Subcutaneous adipose tissue (tissue), 4 donors: Measurements from ENCODE around the gene CMIP. TPM values are rescaled to one million over a fixed set of nuclear protein-coding genes. Genes with fewer than 3 reads are reported as not detected.

Experiments used
- total RNA-seq, 4 donors: library from RNA; depleted of rRNA; stranded (reverse); fragments of >200 nt; gene quantifications; one replicate each; pipeline ENCODE4 v1.1.0, GENCODE V29; 2016
- TF ChIP-seq, protein P1 (sequence below): fragments of 450-650 bp; IDR thresholded peaks from one replicate; pipeline ENCODE4 v1.5.1; 2016; ENCODE audit warnings: low read depth, mild to moderate bottlenecking, control low read depth, antibody characterized with exemption, moderate library complexity

Gene CMIP
- total RNA-seq, 4 donors from 2014 or later, result 19.9 to 40.3 (median 26.0) TPM

DNA sequence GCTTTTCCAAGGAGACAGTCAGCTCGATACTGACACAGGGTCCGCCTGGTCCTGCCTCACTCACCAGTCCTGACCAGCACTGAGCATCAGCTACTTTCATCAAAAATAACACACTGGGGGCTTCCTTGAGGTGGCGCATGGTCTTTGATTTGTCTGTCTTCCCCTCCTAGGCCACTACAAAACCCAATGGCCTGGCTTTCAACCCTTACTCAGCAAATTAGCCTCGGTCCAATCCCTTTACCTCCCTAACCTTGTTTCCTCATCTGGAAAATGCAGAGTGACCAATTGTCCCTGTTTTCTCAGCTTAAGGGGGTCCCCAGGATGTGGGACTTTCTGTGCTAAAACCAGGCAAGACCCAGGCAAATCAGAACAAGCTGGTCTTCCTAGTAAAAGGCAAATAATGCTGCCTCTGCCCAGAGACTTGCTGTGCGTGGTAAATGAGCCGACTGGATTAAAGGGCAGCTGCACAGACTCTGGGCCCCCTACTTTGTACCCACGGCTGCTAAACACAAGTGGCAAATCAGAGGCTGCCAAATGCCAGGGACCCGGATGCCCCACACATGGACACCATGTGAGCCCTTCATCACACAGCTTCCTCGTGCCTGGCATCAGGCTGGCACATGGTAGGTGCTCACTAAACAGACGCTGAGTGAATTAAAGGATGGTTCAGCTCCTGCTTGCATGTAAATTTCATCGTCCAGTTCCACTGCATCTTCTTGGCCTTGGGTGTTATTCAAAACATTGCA, 31.2 kb upstream of the CMIP start:
- TF ChIP-seq, protein P1, sequence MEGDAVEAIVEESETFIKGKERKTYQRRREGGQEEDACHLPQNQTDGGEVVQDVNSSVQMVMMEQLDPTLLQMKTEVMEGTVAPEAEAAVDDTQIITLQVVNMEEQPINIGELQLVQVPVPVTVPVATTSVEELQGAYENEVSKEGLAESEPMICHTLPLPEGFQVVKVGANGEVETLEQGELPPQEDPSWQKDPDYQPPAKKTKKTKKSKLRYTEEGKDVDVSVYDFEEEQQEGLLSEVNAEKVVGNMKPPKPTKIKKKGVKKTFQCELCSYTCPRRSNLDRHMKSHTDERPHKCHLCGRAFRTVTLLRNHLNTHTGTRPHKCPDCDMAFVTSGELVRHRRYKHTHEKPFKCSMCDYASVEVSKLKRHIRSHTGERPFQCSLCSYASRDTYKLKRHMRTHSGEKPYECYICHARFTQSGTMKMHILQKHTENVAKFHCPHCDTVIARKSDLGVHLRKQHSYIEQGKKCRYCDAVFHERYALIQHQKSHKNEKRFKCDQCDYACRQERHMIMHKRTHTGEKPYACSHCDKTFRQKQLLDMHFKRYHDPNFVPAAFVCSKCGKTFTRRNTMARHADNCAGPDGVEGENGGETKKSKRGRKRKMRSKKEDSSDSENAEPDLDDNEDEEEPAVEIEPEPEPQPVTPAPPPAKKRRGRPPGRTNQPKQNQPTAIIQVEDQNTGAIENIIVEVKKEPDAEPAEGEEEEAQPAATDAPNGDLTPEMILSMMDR, result no peak

DNA sequence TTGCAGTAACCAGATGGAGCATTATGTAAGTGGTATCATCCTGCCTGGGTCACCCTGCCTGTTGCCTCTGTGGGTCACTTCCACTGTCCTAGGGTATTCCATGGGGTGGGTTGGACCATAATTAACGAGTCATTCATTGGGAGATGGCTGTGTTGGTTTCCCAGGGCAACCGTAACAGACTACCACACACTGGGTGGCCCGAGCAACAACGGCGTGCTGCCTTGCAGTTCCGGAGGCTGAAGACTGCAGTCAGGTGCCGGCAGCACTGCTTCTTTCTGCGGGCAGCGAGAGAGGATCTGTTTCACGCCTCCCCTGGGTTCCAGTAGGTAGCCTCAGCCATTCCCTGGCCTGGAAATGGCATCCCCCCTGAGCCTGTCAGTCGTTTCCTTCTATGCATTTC, 28.9 kb upstream of the CMIP start:
- TF ChIP-seq, protein P1, result no peak

- TF ChIP-seq, protein P1, result no peak
These were observed 27.9 kb upstream of the CMIP start for GRCh38 chr16:81416749-81417148.

GRCh38 chr16:81417210-81417609, 27.4 kb upstream of the CMIP start:
- TF ChIP-seq, protein P1, result no peak

DNA sequence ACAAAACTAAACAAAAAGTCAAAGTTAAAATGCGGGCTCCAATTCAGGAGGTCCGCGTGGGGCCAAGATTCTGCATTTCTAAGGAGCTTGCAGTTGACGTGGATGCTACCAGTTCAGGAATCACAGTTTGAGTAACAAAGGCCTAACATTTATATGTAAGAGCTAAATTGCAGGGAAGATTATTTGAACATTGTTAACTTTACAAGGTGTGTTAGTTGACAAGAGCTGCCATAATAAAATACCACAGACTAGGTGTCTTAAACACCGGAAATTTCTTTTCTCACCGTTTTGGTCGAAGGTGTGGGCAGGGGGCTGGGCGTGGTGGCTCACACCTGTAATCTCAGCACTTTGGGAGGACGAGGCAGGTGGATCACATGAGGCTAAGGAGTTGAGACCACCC, 24.8 kb upstream of the CMIP start:
- TF ChIP-seq, protein P1, result no peak

DNA sequence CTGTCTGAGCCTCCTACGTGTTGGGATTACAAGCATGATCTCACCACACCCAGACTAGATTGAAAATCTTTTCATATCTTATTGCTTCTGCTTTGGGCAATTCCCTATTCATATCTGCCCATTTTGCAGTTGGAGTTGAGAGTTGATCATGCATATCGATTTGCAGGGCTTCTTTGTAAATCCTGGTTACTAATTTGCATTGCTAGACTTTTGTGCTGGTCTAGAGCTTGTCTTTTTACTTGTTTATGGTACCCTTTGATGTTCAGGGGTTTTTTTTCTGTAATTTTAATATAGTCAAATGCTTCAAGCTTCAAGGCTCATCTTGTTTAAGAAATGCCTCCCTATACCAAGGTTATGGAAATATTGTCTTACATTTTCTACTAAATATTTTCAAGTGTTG, 23.5 kb upstream of the CMIP start:
- TF ChIP-seq, protein P1, result no peak

DNA sequence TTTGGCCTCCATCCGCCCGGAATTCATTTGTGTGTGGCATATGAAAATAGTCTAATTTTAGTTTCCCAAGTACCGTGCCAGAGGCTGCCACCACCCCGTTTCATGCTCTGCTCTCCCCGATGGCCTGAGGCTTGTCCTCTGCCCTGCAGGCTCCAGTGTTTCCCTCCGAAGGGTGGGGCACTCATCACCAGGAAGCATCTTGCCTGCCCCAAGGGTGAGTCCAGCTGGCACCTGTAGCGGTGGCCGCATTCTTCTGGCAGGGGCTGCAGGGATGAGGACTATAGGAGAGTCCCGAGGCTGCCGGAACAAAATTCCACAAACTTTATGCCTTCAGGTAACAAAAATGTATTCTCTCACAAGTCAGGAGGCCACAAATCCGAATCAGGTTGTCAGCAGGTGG, 23.1 kb upstream of the CMIP start:
- TF ChIP-seq, protein P1, result no peak
